HG03175 (cell line): ENCODE measurements around the gene NKD1.

Experiments
- ATAC-seq: cut with Tn5 transposase; IDR thresholded peaks from one replicate; pipeline ENCODE4 v1.9.1; 2021; ENCODE audit warnings: mild to moderate bottlenecking, moderate library complexity; ENCODE audit not compliant: unreplicated experiment

Gene NKD1

DNA sequence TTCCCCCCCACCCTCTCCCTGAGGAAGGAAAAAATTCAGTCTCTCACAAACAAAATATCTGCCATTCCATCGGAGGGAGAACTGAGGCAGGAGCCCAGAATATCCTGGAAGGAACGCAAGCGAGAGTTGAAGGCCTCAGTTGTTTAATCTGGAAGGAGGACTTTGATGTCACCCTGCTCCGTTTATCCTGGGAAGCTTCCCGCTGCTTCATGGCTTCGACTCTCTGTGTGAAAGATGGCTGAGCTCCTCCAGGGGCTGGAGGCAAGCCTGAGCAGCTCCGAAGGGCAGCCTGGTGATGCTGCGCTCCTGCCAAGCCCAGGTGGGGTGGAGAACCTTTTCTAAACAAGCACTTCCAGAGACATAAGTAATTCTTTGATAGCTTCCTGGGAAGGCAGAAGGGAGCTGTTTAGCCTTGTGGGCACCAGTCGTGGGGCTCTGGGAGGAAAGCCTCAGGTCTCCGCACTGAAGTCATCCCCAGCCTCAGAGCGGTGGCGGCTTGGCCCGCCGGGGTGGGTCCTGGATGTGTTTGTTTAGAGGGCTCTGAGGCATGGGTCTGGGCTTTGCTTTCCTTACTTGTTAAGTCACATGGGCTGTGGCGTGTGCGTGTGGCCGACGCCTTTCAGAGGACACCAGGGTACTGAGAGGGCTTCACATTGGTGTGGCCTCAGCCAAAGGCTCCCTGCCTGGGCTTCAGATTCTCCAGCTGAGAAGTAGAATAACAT lies 7.9 kb downstream of the NKD1 start:
- no peak for ATAC-seq

GRCh38 chr16:50557046-50557445 lies 8.8 kb downstream of the NKD1 start:
- ATAC-seq = no peak

GRCh38 chr16:50558913-50559312 lies 10.7 kb downstream of the NKD1 start:
- no peak for ATAC-seq

GRCh38 chr16:50559342-50559741 lies 11.1 kb downstream of the NKD1 start:
- ATAC-seq = no peak

GRCh38 chr16:50559804-50560514 lies 11.8 kb downstream of the NKD1 start:
- ATAC-seq = no peak

- ATAC-seq = no peak
These were observed 13.0 kb downstream of the NKD1 start for GRCh38 chr16:50560903-50561863.

DNA sequence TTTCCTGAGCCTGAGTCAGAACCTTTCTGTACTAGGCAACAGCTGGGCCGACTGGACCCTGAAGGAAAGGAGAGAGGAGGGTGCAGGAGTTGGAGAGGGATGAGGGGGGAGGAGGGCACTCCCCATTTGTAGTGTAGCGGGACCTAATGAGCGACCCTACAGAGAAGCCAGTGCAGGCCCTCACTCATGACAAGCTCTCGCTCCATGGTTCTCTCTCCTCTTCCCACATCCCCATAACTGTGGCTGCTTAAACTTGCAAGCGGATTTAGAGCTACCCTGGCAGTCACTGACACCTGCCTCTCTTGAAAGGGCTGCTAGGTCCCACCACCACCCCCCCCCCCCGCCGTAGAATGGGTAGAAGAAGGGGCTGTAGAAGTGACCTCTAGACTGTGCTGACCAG lies 14.5 kb downstream of the NKD1 start:
- ATAC-seq = no peak

GRCh38 chr16:50563989-50564388 lies 15.8 kb downstream of the NKD1 start:
- ATAC-seq = no peak

DNA sequence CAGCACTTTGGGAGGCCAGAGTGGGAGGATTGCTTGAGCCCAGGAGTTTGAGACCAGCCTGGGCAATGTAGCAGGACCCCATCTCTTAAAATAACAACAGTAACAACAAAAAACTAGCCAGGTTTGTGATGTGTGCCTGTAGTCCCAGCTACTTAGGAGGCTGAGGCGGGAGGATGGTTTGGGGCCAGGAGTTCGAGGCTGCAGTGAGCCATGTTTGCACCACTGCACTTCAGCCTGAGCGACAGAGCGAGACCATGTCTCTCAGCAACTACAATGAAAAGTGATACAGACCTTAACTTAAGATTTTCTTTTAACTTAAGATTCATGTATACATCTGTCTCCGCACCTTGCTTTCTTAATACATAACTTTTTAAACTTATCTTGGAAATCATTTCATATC lies 17.2 kb downstream of the NKD1 start:
- no peak for ATAC-seq

- ATAC-seq = no peak
These were observed 18.1 kb downstream of the NKD1 start for GRCh38 chr16:50566014-50566962.

DNA sequence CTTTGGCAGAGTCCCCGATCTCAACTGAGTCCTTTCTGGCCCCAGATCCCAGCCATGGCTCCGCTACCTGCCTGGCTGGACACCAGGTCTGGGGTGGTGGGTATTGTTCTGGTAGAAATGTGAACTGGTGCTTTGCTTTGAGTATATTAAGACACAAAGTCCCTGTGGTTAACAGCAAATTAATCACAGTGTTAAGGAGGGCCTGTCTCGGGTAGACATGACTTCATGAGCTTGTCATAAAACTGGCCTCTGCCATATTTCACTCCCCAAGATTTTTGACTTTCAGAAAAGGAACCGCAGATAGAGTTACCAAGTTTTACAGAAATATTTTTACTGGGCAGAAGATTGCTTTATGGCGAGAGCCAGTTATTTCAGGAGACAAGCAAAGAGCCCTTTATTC lies 19.5 kb downstream of the NKD1 start:
- ATAC-seq = no peak

- ATAC-seq = no peak
These were observed 20.1 kb downstream of the NKD1 start for GRCh38 chr16:50568187-50568815.

GRCh38 chr16:50570354-50570753 lies 22.2 kb downstream of the NKD1 start:
- no peak for ATAC-seq

GRCh38 chr16:50570808-50571598 lies 22.8 kb downstream of the NKD1 start:
- ATAC-seq = no peak

DNA sequence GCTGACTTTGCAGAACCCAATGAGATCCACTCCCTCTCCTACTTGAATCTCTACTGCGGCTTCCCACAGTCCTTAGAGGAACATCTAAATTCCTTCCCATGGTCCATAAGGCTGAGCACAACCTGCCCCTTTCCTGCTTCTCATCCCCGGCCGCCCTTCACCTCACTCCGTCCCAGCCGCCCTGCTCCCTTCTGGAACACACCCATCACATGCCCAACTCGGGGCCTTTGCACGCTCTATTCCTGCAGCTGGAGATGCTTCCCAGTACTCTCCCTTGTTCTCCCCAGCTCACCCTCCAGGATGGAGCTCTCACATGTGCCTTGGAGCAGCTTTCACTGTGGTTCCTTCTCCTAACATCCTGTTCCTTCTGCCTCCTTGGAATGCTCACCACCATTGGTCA lies 23.6 kb downstream of the NKD1 start:
- no peak for ATAC-seq

- ATAC-seq = no peak
These were observed 24.5 kb downstream of the NKD1 start for GRCh38 chr16:50572700-50573099.

GRCh38 chr16:50573279-50573678 lies 25.1 kb downstream of the NKD1 start:
- ATAC-seq = no peak

- no peak for ATAC-seq
These were observed 25.9 kb downstream of the NKD1 start for GRCh38 chr16:50573947-50574744.
